HFF-Myc (cell line): ENCODE results near the gene RAD51B.

ENCODE experiments used
- DNase-seq: peaks from one replicate; pipeline ENCODE4 v3.0.0-alpha.2; 2011; ENCODE audit warnings: low read depth; ENCODE audit errors: extremely low read depth
- H3K4me3 ChIP-seq: replicated peaks from 2 replicates; pipeline ENCODE4 v1.5.1; 2011; ENCODE audit warnings: low read depth, mild to moderate bottlenecking, control low read depth, low read length
- TF ChIP-seq, protein P1 (sequence below): IDR thresholded peaks from 2 replicates; pipeline ENCODE4 v1.5.1; 2012; ENCODE audit warnings: mild to moderate bottlenecking, low read depth, low read length, control low read depth; ENCODE audit errors: missing control alignments

Gene RAD51B

GRCh38 chr14:68550338-68550715 lies 730.7 kb downstream of the RAD51B start:
- DNase-seq: no peak
- TF ChIP-seq, protein P1, sequence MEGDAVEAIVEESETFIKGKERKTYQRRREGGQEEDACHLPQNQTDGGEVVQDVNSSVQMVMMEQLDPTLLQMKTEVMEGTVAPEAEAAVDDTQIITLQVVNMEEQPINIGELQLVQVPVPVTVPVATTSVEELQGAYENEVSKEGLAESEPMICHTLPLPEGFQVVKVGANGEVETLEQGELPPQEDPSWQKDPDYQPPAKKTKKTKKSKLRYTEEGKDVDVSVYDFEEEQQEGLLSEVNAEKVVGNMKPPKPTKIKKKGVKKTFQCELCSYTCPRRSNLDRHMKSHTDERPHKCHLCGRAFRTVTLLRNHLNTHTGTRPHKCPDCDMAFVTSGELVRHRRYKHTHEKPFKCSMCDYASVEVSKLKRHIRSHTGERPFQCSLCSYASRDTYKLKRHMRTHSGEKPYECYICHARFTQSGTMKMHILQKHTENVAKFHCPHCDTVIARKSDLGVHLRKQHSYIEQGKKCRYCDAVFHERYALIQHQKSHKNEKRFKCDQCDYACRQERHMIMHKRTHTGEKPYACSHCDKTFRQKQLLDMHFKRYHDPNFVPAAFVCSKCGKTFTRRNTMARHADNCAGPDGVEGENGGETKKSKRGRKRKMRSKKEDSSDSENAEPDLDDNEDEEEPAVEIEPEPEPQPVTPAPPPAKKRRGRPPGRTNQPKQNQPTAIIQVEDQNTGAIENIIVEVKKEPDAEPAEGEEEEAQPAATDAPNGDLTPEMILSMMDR: no peak
- no peak overlapping the region for H3K4me3 ChIP-seq

DNA sequence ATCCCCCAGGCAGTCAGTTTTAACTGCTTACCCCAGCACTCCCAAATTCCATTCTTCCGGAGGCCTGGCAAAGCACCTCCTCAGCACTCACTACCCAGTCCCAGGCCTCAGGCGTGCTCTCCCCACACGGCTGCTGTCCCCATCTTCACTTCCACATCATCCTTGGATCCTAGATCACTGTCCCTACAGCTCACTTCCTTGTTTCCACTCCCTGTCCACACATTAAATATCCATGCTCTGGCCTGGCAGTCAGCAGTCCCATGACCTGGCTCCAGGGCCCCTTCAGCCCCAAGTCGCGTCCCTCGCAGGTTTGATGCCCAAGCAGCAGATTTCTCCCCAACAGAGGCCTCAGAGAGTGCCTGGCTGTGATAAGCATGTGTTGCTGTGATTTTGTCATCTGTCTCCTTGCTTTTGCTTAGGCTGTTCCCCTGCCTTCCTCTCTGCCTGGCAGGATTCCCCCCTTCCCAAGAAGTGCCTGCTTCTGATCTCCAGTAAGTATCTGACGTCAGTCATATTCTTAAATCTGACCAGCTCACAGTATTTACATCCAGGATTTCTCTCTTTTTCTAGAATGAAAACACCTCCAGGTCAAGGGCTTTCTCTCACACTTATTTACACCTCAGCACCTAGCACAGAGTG lies 731.6 kb downstream of the RAD51B start:
- no peak overlapping the region for H3K4me3 ChIP-seq
- no peak for DNase-seq
- TF ChIP-seq, protein P1: no peak

DNA sequence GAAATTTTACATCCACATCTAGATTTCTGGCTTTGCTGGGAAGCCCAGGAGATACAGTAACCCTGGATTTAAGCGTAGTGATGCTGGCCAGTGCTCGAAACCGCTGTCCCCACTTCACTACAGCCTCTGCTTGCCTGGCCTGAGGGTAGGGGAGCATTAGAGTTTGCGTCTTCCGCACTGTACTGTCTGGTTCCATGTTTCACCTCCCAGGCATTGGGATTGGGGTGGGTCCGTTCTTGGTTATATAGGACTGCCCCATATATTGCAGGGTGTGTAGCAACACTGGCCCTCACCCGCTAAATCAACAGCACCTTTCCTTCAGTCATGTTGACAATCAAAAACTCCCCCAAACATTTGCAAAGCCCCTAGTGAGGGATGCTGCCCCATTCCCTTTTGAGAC lies 732.5 kb downstream of the RAD51B start:
- no peak overlapping the region for H3K4me3 ChIP-seq
- TF ChIP-seq, protein P1: no peak
- DNase-seq: no peak

- no peak for DNase-seq
- no peak overlapping the region for H3K4me3 ChIP-seq
Measured at GRCh38 chr14:68552602-68553001, 733.0 kb downstream of the RAD51B start.

GRCh38 chr14:68553311-68553710 lies 733.7 kb downstream of the RAD51B start:
- DNase-seq: no peak
- TF ChIP-seq, protein P1: no peak

More at GRCh38 chr14:68552602-68553001, 733.0 kb downstream of the RAD51B start:
- TF ChIP-seq, protein P1: no peak

GRCh38 chr14:68554231-68554630 lies 734.7 kb downstream of the RAD51B start:
- TF ChIP-seq, protein P1: no peak
- DNase-seq: no peak
- H3K4me3 ChIP-seq: no peak overlapping the region

More at GRCh38 chr14:68553311-68553710, 733.7 kb downstream of the RAD51B start:
- no peak overlapping the region for H3K4me3 ChIP-seq

DNA sequence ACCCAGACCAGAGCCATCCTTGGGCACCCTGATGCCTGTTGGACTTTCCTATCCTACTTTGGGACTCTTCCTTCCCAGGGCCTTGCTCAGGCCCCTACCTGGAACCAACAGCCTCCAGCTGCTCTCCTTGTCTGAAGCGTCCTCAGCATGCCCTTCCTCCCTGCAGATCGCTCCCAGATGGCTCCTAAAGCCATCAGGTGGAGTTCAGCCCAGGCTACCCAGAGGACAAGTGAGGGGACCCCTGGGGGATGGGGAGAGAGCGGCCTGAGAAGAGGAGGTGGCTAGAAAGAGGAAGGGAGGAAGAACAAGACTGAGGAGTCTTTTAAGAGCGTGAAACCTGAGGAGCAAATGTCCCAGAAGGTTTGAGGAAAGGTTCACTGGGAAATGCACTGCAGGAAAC lies 736.7 kb downstream of the RAD51B start:
- TF ChIP-seq, protein P1: no peak
- H3K4me3 ChIP-seq: no peak overlapping the region
- DNase-seq: no peak
